ENCODE data around the gene CDKAL1.

Gene CDKAL1

GRCh38 chr6:21045135-21045700, 511.0 kb downstream of the CDKAL1 start:
- no peak for TF ChIP-seq CTCF (IDR thresholded peaks at IDR 0.05; ENCODE audit: borderline replicate concordance, control extremely low read depth, extremely low read depth, insufficient read depth, missing control alignments)
- in situ Hi-C loops (cut with MboI; ENCODE audit: low sequenced_read_pairs, unreplicated experiment) = no loop called here
- DNase-seq (ENCODE audit: low spot score) = no peak

GRCh38 chr6:21046276-21046675, 512.0 kb downstream of the CDKAL1 start:
- no peak for TF ChIP-seq CTCF (IDR thresholded peaks at IDR 0.05; ENCODE audit: borderline replicate concordance, control extremely low read depth, extremely low read depth, insufficient read depth, missing control alignments)
- no peak for DNase-seq (ENCODE audit: low spot score)
- in situ Hi-C loops (cut with MboI; ENCODE audit: low sequenced_read_pairs, unreplicated experiment) = no loop called here

- no peak for DNase-seq (ENCODE audit: low spot score)
- in situ Hi-C loops (cut with MboI; ENCODE audit: low sequenced_read_pairs, unreplicated experiment) = no loop called here
- no peak for TF ChIP-seq CTCF (IDR thresholded peaks at IDR 0.05; ENCODE audit: borderline replicate concordance, control extremely low read depth, extremely low read depth, insufficient read depth, missing control alignments)
Measured at GRCh38 chr6:21048047-21048446, 513.8 kb downstream of the CDKAL1 start.

GRCh38 chr6:21049148-21049547, 514.9 kb downstream of the CDKAL1 start:
- in situ Hi-C loops (cut with MboI; ENCODE audit: low sequenced_read_pairs, unreplicated experiment) = no loop called here
- no peak for DNase-seq (ENCODE audit: low spot score)
- no peak for TF ChIP-seq CTCF (IDR thresholded peaks at IDR 0.05; ENCODE audit: borderline replicate concordance, control extremely low read depth, extremely low read depth, insufficient read depth, missing control alignments)

GRCh38 chr6:21049572-21049971, 515.3 kb downstream of the CDKAL1 start:
- in situ Hi-C loops (cut with MboI; ENCODE audit: low sequenced_read_pairs, unreplicated experiment) = no loop called here
- no peak for DNase-seq (ENCODE audit: low spot score)
- TF ChIP-seq CTCF (IDR thresholded peaks at IDR 0.05; ENCODE audit: borderline replicate concordance, control extremely low read depth, extremely low read depth, insufficient read depth, missing control alignments) = no peak

- TF ChIP-seq CTCF (IDR thresholded peaks at IDR 0.05; ENCODE audit: borderline replicate concordance, control extremely low read depth, extremely low read depth, insufficient read depth, missing control alignments) = no peak
- no peak for DNase-seq (ENCODE audit: low spot score)
- in situ Hi-C loops (cut with MboI; ENCODE audit: low sequenced_read_pairs, unreplicated experiment) = no loop called here
Measured at GRCh38 chr6:21050935-21051334, 516.7 kb downstream of the CDKAL1 start.

GRCh38 chr6:21051777-21052176, 517.5 kb downstream of the CDKAL1 start:
- DNase-seq (ENCODE audit: low spot score) = no peak
- in situ Hi-C loops (cut with MboI; ENCODE audit: low sequenced_read_pairs, unreplicated experiment) = no loop called here
- no peak for TF ChIP-seq CTCF (IDR thresholded peaks at IDR 0.05; ENCODE audit: borderline replicate concordance, control extremely low read depth, extremely low read depth, insufficient read depth, missing control alignments)
